Loucy (cell line): ENCODE data around the gene SCAND1.

Source experiments
- H2AFZ ChIP-seq: fragments of 200-600 bp; sonication (generic); 2 replicates; pipeline ENCODE4 v1.6.0; 2016; ENCODE audit warnings: antibody characterized with exemption, mild to moderate bottlenecking, low read length, moderate library complexity
- H3F3A ChIP-seq: fragments of 200-600 bp; 2 replicates; pipeline ENCODE4 v1.6.0; 2016; ENCODE audit warnings: antibody characterized with exemption, low read depth, mild to moderate bottlenecking
- H3K27me3 ChIP-seq: fragments of 200-600 bp; sonication (generic); 2 replicates; pipeline ENCODE4 v1.6.1; 2014; ENCODE audit warnings: low read length, mild to moderate bottlenecking; ENCODE audit not compliant: insufficient read depth, poor library complexity, severe bottlenecking
- H3K36me3 ChIP-seq: fragments of 200-600 bp; sonication (generic); 2 replicates; pipeline ENCODE4 v1.6.1; 2016; ENCODE audit warnings: low read length; ENCODE audit not compliant: insufficient read depth
- H3K4me1 ChIP-seq: fragments of 200-600 bp; sonication (generic); 2 replicates; pipeline ENCODE4 v1.5.1; 2014; ENCODE audit warnings: low read length, mild to moderate bottlenecking; ENCODE audit not compliant: insufficient read depth, poor library complexity, severe bottlenecking
- H3K4me2 ChIP-seq: fragments of 200-600 bp; sonication (generic); 2 replicates; pipeline ENCODE4 v1.6.0; 2014; ENCODE audit warnings: antibody characterized with exemption, low read length, low read depth, mild to moderate bottlenecking; ENCODE audit not compliant: poor library complexity, severe bottlenecking
- H3K4me3 ChIP-seq: fragments of 200-600 bp; sonication (generic); 2 replicates; pipeline ENCODE4 v1.5.1; 2014; ENCODE audit warnings: low read length, mild to moderate bottlenecking, mixed read lengths; ENCODE audit not compliant: poor library complexity, severe bottlenecking
- H3K79me2 ChIP-seq: fragments of 200-600 bp; sonication (generic); 2 replicates; pipeline ENCODE4 v1.6.1; 2014; ENCODE audit warnings: low read length; ENCODE audit not compliant: insufficient read depth
- H3K9ac ChIP-seq: fragments of 200-600 bp; sonication (generic); 2 replicates; pipeline ENCODE4 v1.6.0; 2014; ENCODE audit warnings: mild to moderate bottlenecking, low read depth, low read length, moderate library complexity; ENCODE audit not compliant: poor library complexity, severe bottlenecking
- H3K9me2 ChIP-seq: fragments of 200-600 bp; sonication (generic); replicated peaks from 2 replicates; pipeline ENCODE4 v1.6.1; 2016; ENCODE audit warnings: low read depth, low read length, mixed read lengths
- H3K9me3 ChIP-seq: fragments of 200-600 bp; sonication (generic); 2 replicates; pipeline ENCODE4 v1.6.1; 2014; ENCODE audit warnings: mild to moderate bottlenecking, antibody characterized with exemption, low read length, low read depth; ENCODE audit not compliant: insufficient read depth
- H4K20me1 ChIP-seq: fragments of 200-600 bp; sonication (generic); 2 replicates; pipeline ENCODE4 v1.6.0; 2014; ENCODE audit warnings: antibody characterized with exemption, low read length, mild to moderate bottlenecking; ENCODE audit not compliant: insufficient read depth, poor library complexity, severe bottlenecking
- CTCF ChIP-seq: fragments of 200-600 bp; sonication (generic); conservative IDR thresholded peaks from 2 replicates; pipeline ENCODE4 v1.5.1; 2014; ENCODE audit warnings: mild to moderate bottlenecking, antibody characterized with exemption, low read length
- EZH2phosphoT487 ChIP-seq: fragments of 200-600 bp; IDR thresholded peaks from 2 replicates; pipeline ENCODE4 v1.6.1; 2018; ENCODE audit warnings: antibody characterized with exemption, mild to moderate bottlenecking, moderate library complexity, borderline replicate concordance

The SCAND1 gene

GRCh38 chr20:35975576-35976373, 21.5 kb upstream of the SCAND1 start:
- Histone ChIP-seq H3F3A (no peaks in the 10 kb centered on the region), H4K20me1 (no peaks in the 10 kb centered on the region), H3K36me3 (no peaks in the 10 kb centered on the region), H3K4me3 (no peak overlapping the region), H3K4me2 (no peak overlapping the region), H3K79me2 (no peaks in the 10 kb centered on the region), H3K9me2 (no peaks in the 10 kb centered on the region), H3K9ac (no peak overlapping the region), H3K9me3 (no peaks in the 10 kb centered on the region), H3K27me3 (no peaks in the 10 kb centered on the region), H3K4me1 (no peaks in the 10 kb centered on the region), H2AFZ (no peak overlapping the region)
- TF ChIP-seq CTCF (no peak), EZH2phosphoT487 (no peak)

DNA sequence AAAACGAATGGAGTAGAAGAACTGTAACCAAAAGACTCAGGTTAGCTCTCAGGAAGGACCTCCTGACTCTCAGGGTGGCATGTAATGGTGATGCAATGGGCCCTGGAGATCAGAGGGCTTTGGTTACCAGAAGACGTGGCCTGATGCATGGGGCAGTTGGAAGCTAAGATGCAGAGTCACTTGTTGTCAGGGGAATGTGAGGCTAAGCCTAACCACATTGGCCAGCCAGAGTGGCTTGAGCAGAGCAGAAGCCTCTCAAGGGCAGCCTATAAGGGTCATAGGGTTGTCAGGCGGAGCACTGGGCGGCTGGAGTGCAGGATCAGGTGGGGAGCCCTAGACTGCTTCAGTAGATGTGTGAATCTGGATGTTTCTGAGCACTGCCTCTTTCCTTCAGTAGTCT, 20.0 kb upstream of the SCAND1 start:
- TF ChIP-seq CTCF (no peak), EZH2phosphoT487 (no peak)
- Histone ChIP-seq H3K9ac (no peak overlapping the region), H3K4me2 (no peak overlapping the region), H3K4me1 (no peaks in the 10 kb centered on the region), H3K79me2 (no peaks in the 10 kb centered on the region), H4K20me1 (no peaks in the 10 kb centered on the region), H3K4me3 (no peak overlapping the region), H3K9me2 (no peaks in the 10 kb centered on the region), H2AFZ (no peak overlapping the region), H3K9me3 (no peaks in the 10 kb centered on the region), H3F3A (no peaks in the 10 kb centered on the region), H3K36me3 (no peaks in the 10 kb centered on the region), H3K27me3 (no peaks in the 10 kb centered on the region)

GRCh38 chr20:35972462-35972861, 18.2 kb upstream of the SCAND1 start:
- Histone ChIP-seq H3K79me2 (no peaks in the 10 kb centered on the region), H3K27me3 (no peaks in the 10 kb centered on the region), H3K9ac (no peak overlapping the region), H3K4me3 (no peak overlapping the region), H3K9me2 (no peaks in the 10 kb centered on the region), H2AFZ (no peak overlapping the region), H3K9me3 (no peaks in the 10 kb centered on the region), H4K20me1 (no peaks in the 10 kb centered on the region), H3K4me2 (no peak overlapping the region), H3K4me1 (no peaks in the 10 kb centered on the region), H3F3A (no peaks in the 10 kb centered on the region), H3K36me3 (no peaks in the 10 kb centered on the region)
- TF ChIP-seq EZH2phosphoT487 (no peak), CTCF (no peak)
